KMS-11 (cell line): ENCODE data around the gene COA3.

Experiments used
- H2AFZ ChIP-seq: fragments of 200-600 bp; sonication (generic); 2 replicates; pipeline ENCODE4 v1.6.1; 2016; ENCODE audit warnings: antibody characterized with exemption, mixed run types, low read depth
- H3K27ac ChIP-seq: fragments of 200-600 bp; sonication (generic); 2 replicates; pipeline ENCODE4 v1.6.1; 2016; ENCODE audit warnings: mild to moderate bottlenecking, mixed run types
- H3K27me3 ChIP-seq: fragments of 200-600 bp; sonication (generic); 2 replicates; pipeline ENCODE4 v1.6.1; 2017; ENCODE audit warnings: mild to moderate bottlenecking, low read depth, mixed run types, moderate library complexity; ENCODE audit not compliant: insufficient read depth
- H3K36me3 ChIP-seq: fragments of 200-600 bp; sonication (generic); 2 replicates; pipeline ENCODE4 v1.6.1; 2017; ENCODE audit warnings: mild to moderate bottlenecking, mixed run types; ENCODE audit not compliant: insufficient read depth
- H3K4me1 ChIP-seq: fragments of 200-600 bp; sonication (generic); 2 replicates; pipeline ENCODE4 v1.6.1; 2016; ENCODE audit warnings: mild to moderate bottlenecking, low read depth, mixed run types; ENCODE audit not compliant: poor library complexity, severe bottlenecking
- H3K4me2 ChIP-seq: fragments of 200-600 bp; sonication (generic); 2 replicates; pipeline ENCODE4 v1.7.0; 2016; ENCODE audit warnings: mild to moderate bottlenecking, mixed run types
- H3K4me3 ChIP-seq: fragments of 200-600 bp; sonication (generic); IDR thresholded peaks from 2 replicates; pipeline ENCODE4 v1.6.1; 2017; ENCODE audit warnings: low read depth, low read length, mixed read lengths; ENCODE audit not compliant: insufficient read depth
- H3K79me2 ChIP-seq: fragments of 200-600 bp; sonication (generic); 2 replicates; pipeline ENCODE4 v1.6.1; 2016; ENCODE audit warnings: low read depth, mixed run types; ENCODE audit not compliant: insufficient read depth
- H3K9ac ChIP-seq: fragments of 200-600 bp; sonication (generic); 2 replicates; pipeline ENCODE4 v1.6.1; 2016; ENCODE audit warnings: mild to moderate bottlenecking, mixed run types
- H4K20me1 ChIP-seq: fragments of 200-600 bp; sonication (generic); 2 replicates; pipeline ENCODE4 v1.6.1; 2016; ENCODE audit warnings: mild to moderate bottlenecking, mixed run types; ENCODE audit not compliant: insufficient read depth
- CTCF ChIP-seq: fragments of 200-600 bp; sonication (generic); conservative IDR thresholded peaks from 2 replicates; pipeline ENCODE4 v1.6.1; 2017; ENCODE audit warnings: low read depth, mild to moderate bottlenecking, antibody characterized with exemption, low read length, moderate library complexity, mixed read lengths

The COA3 gene

GRCh38 chr17:42766124-42766523, 32.4 kb downstream of the COA3 start:
- H4K20me1 ChIP-seq = no peaks in the 10 kb centered on the region
- TF ChIP-seq CTCF = no peak
- H3K4me3 ChIP-seq = no peak overlapping the region
- no peak overlapping the region for H3K4me2 ChIP-seq
- no peaks in the 10 kb centered on the region for H3K27me3 ChIP-seq
- H2AFZ ChIP-seq = no peak overlapping the region
- no peaks in the 10 kb centered on the region for H3K36me3 ChIP-seq
- H3K27ac ChIP-seq = no peak overlapping the region
- H3K4me1 ChIP-seq = peaks cover 15% of the 10 kb centered on the region
- H3K9ac ChIP-seq = no peak overlapping the region
- no peaks in the 10 kb centered on the region for H3K79me2 ChIP-seq

GRCh38 chr17:42761638-42762037, 36.9 kb downstream of the COA3 start:
- Histone ChIP-seq H2AFZ (no peak overlapping the region), H3K79me2 (no peaks in the 10 kb centered on the region), H3K4me1 (peaks cover 24% of the 10 kb centered on the region), H3K4me3 (no peak overlapping the region), H3K9ac (no peak overlapping the region), H3K4me2 (no peak overlapping the region), H4K20me1 (no peaks in the 10 kb centered on the region), H3K27me3 (no peaks in the 10 kb centered on the region; the same call in 1 of the 2 replicates), H3K27ac (no peak overlapping the region), H3K36me3 (no peaks in the 10 kb centered on the region)
- no peak for TF ChIP-seq CTCF

- Histone ChIP-seq H2AFZ (no peak within 1 kb of the TSS), H3K36me3 (no peaks in the 10 kb centered on the region), H3K4me3 (no peak within 1 kb of the TSS), H3K79me2 (no peaks in the 10 kb centered on the region), H4K20me1 (no peaks in the 10 kb centered on the region), H3K9ac (no peak within 1 kb of the TSS), H3K4me1 (peaks cover 24% of the 10 kb centered on the region), H3K4me2 (no peak within 1 kb of the TSS), H3K27me3 (no peaks in the 10 kb centered on the region; the same call in 1 of the 2 replicates), H3K27ac (no peak within 1 kb of the TSS)
- TF ChIP-seq CTCF = no peak
Measured at GRCh38 chr17:42760652-42761581, 37.6 kb downstream of the COA3 start, which contains the start of gene RAMP2. TSS of gene RAMP2 (plus strand) at chr17:42761227. CDS start at chr17:42761262, 35 bp downstream.

GRCh38 chr17:42759982-42760651, 38.4 kb downstream of the COA3 start:
- Histone ChIP-seq H3K36me3 (no peaks in the 10 kb centered on the region), H4K20me1 (no peaks in the 10 kb centered on the region), H3K27ac (no peak overlapping the region), H3K4me2 (no peak overlapping the region), H3K27me3 (no peaks in the 10 kb centered on the region; the same call in 1 of the 2 replicates), H3K79me2 (no peaks in the 10 kb centered on the region), H2AFZ (no peak overlapping the region), H3K4me1 (peaks cover 24% of the 10 kb centered on the region), H3K4me3 (no peak overlapping the region), H3K9ac (no peak overlapping the region)
- TF ChIP-seq CTCF = no peak
